Vagina (tissue), 2 donors: ENCODE measurements around the gene NCCRP1. TPM values are rescaled to one million over a fixed set of nuclear protein-coding genes. Genes with fewer than 3 reads are reported as not detected.

Experiments used
- DNase-seq, 2 donors: peaks; one replicate each; pipeline ENCODE4 v3.0.0-alpha.2; 2017; ENCODE audit errors: extremely low spot score in 2 of 2
- H3K27ac ChIP-seq: fragments of 200-600 bp; sonication (generic); one replicate; pipeline ENCODE4 v1.5.1; 2019
- H3K27me3 ChIP-seq: fragments of 200-600 bp; sonication (generic); one replicate; pipeline ENCODE4 v1.5.1; 2019
- H3K36me3 ChIP-seq, 2 donors: fragments of 200-600 bp; sonication (generic); one replicate each; pipeline ENCODE4 v1.5.1; 2017 to 2019
- H3K4me1 ChIP-seq: fragments of 200-600 bp; sonication (generic); one replicate; pipeline ENCODE4 v1.5.1; 2019
- H3K4me3 ChIP-seq, 2 donors: fragments of 200-600 bp; sonication (generic); 1 replicate in 1 of 2; 2 replicates in 1 of 2; pipeline ENCODE4 v1.5.1; 2016 to 2019
- H3K9me3 ChIP-seq: fragments of 200-600 bp; sonication (generic); one replicate; pipeline ENCODE4 v1.5.1; 2019
- CTCF ChIP-seq, 3 experiments: fragments of 450-650 bp in 2 of 3; fragments of 200-600 bp in 1 of 3; sonication (generic) in 1 of 3; IDR thresholded peaks; one replicate each; pipeline ENCODE4 v1.5.1; 2017 to 2019; ENCODE audit warnings: antibody characterized with exemption in 3 of 3, mild to moderate bottlenecking in 2 of 3, moderate library complexity in 2 of 3
- POLR2A ChIP-seq, 2 donors: fragments of 450-650 bp; IDR thresholded peaks; one replicate each; pipeline ENCODE4 v1.6.1; 2017; ENCODE audit warnings: antibody characterized with exemption in 2 of 2, mild to moderate bottlenecking in 2 of 2, moderate library complexity in 2 of 2
- POLR2AphosphoS5 ChIP-seq, 2 donors: sonication (generic); formaldehyde crosslinking; IDR thresholded peaks; one replicate each; pipeline ENCODE4 v1.9.0; 2017; ENCODE audit warnings: antibody characterized with exemption in 2 of 2, mild to moderate bottlenecking in 2 of 2, low read depth in 1 of 2; ENCODE audit not compliant: insufficient read depth in 1 of 2
- intact Hi-C: fragments of 100-400 bp; cut with DNase I; formaldehyde crosslinking; loops from one replicate; pipeline ENCODE4 v1.15.1; 2023
- total RNA-seq: library from RNA; depleted of rRNA; stranded (reverse); fragments of >200 nt; gene quantifications from one replicate; pipeline ENCODE4 v1.2.3, GENCODE V29; 2016

NCCRP1 gene
- total RNA-seq, 1 donor from 2014 or later: 41.7 TPM

- Histone ChIP-seq H3K4me1 (peaks cover 36% of the 10 kb centered on the region), H3K4me3 (no peak overlapping the region), H3K9me3 (no peaks in the 10 kb centered on the region), H3K27ac (no peak overlapping the region), H3K36me3 (peaks cover 0 to 35% of the 10 kb centered on the region in 2 donors), H3K27me3 (no peaks in the 10 kb centered on the region)
- DNase-seq: no peak
- TF ChIP-seq CTCF (IDR thresholded peaks at IDR 0.05) (no peak), POLR2AphosphoS5 (IDR thresholded peaks at IDR 0.05; ENCODE audit: insufficient read depth in 1 of 2, low read depth in 1 of 2) (no peak), POLR2A (IDR thresholded peaks at IDR 0.05) (no peak)
- intact Hi-C loops: no loop called here
Measured at GRCh38 chr19:39169143-39169810, 27.5 kb upstream of the NCCRP1 start.

- intact Hi-C loops: no loop called here
- Histone ChIP-seq H3K36me3 (peaks cover 0 to 47% of the 10 kb centered on the region in 2 donors), H3K9me3 (no peaks in the 10 kb centered on the region), H3K4me3 (no peak overlapping the region), H3K27ac (no peak overlapping the region), H3K4me1 (peaks cover 26% of the 10 kb centered on the region), H3K27me3 (no peaks in the 10 kb centered on the region)
- no peak for DNase-seq
- TF ChIP-seq CTCF (IDR thresholded peaks at IDR 0.05) (no peak), POLR2AphosphoS5 (IDR thresholded peaks at IDR 0.05; ENCODE audit: insufficient read depth in 1 of 2, low read depth in 1 of 2) (no peak), POLR2A (IDR thresholded peaks at IDR 0.05) (no peak)
Measured at GRCh38 chr19:39170386-39171231, 26.2 kb upstream of the NCCRP1 start.

GRCh38 chr19:39171479-39172465, 25.0 kb upstream of the NCCRP1 start:
- H3K36me3 ChIP-seq: peaks cover 0 to 56% of the 10 kb centered on the region in 2 donors

More at GRCh38 chr19:39171479-39172465, 25.0 kb upstream of the NCCRP1 start:
- no peak for TF ChIP-seq POLR2AphosphoS5 (IDR thresholded peaks at IDR 0.05; ENCODE audit: insufficient read depth in 1 of 2, low read depth in 1 of 2)
- no peak for TF ChIP-seq CTCF (IDR thresholded peaks at IDR 0.05)
- no peak for TF ChIP-seq POLR2A (IDR thresholded peaks at IDR 0.05)
- Histone ChIP-seq H3K9me3 (no peaks in the 10 kb centered on the region), H3K27me3 (no peaks in the 10 kb centered on the region), H3K4me3 (no peak overlapping the region), H3K4me1 (peaks cover 14% of the 10 kb centered on the region), H3K27ac (no peak overlapping the region)
- intact Hi-C loops: no loop called here
- DNase-seq: no peak
